NCI-H526 treated with DMSO at 0.1 percent for 48 hours (cell line): ENCODE results near the gene SLAIN2.
"Not testable (repeated sequence)": the region's sequence is repeated elsewhere in the genome, so short reads cannot be mapped to it uniquely, and the experiment has no call there.

Experiments
- DNase-seq: peaks from one replicate; lab custom pipeline; 2025; lab: John Stamatoyannopoulos, UW

The SLAIN2 gene

DNA sequence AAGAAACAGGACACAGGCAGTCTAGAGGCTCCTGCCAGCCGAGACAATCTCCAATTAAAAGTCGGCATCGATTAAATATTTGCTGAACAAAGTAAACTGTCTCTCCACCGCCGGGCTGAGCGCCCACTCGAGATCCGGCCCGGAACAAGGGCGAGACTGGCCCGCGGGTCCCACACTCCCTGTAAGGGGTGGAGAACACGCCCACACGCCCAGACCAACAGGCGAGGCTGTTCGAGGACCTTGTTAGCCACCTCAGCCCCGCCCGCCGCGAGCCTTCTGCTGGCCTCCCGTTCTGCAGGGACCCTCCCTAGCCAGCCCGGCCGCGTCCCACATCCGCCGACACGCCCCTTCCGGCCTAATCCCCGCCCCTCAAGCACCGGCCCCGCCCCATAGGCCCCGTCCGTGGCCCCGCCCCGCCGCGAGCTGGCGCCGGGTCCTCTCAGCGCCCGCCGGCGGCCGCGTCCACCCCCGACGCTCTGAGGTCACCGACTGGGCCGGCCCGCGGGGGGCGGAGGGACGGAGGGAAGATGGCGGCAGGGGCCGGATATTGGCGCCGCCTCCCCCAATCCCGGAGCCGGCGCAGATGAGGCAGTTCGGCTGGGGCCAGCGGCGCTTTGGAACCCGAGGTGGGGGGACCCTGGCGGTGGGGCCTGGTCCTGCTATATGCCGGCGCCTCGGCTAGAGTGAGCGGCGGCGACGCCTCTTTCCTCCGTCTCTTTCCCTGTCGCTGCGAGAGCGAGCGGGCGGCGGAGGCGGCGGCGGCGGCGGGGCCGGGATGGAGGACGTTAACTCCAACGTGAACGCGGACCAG is at the start of gene SLAIN2:
TSS of gene SLAIN2 (plus strand) at position 565 of the 811 bp plus-strand sequence. CDS start at position 776, 211 bp downstream.
- DNase-seq = peak; percentile 92

GRCh38 chr4:48292218-48292790 is 49.0 kb upstream of the SLAIN2 start:
- DNase-seq = not testable (repeated sequence)

DNA sequence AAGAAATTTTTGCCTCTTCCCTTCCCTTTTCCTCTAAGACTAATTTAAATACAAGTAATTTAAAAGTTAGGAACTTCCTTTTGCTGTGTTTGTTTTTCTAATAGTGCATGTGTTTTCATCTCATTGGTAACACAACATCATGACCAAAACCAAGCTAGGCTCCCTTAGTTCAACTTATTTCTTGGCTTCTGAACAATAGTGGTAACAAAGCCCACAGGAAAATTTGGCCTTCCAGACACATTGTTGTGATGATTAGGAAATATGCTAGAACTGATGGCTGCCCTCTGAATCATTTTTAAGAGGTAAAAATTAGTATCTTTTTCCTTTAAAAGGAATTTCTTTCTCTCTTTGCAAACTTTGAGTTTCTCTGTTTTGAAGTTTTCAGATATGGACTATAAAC is 46.2 kb upstream of the SLAIN2 start:
- no peak for DNase-seq

- no peak for DNase-seq
Observed at GRCh38 chr4:48296365-48296764, 45.0 kb upstream of the SLAIN2 start.

DNA sequence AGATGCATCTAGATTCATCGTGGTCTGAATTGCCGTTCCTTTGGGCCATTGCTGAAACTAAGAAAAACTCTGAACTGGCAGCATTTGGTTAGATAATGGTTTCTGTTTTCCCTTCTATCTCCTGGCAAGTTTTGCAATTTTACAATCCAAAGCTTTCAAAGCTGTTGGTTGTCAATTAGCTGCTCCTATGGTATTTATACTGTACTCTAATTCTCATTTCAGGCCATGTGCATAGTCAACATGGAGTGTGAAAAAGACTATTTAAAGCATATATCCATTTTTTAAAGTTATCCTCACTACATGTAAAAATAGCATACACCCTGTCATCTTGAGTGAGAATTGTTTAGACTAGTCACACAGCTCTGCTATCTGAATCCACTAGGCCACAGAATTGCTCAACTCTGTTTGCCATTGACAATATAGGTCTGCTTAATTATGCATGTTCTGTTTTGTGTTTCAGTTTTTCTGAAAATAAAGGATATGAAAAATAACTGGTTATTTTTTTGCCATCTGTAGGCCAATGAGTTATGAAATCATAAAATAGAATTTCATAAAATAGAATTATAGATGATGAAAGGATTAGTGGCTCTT is 44.0 kb upstream of the SLAIN2 start:
- DNase-seq = no peak

DNA sequence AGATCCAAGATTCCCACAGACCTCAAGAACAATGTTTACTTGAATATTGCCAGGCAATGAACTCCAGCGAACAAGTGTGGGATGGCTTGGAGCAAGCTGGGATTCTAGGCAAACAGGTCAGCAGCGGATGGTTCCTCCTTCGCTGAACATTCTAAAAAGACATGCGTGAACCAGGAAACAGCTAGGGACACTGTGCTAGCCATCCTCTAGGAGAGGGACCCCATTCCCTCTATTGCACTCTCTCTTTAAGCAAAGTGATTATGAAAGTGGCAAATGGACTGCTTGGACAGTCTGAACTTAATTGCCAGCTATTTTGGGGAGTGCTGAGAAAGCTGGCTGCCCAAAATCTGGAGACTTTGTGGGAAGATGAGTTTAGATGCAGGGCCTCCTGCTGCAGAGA is 41.8 kb upstream of the SLAIN2 start:
- no peak for DNase-seq

DNA sequence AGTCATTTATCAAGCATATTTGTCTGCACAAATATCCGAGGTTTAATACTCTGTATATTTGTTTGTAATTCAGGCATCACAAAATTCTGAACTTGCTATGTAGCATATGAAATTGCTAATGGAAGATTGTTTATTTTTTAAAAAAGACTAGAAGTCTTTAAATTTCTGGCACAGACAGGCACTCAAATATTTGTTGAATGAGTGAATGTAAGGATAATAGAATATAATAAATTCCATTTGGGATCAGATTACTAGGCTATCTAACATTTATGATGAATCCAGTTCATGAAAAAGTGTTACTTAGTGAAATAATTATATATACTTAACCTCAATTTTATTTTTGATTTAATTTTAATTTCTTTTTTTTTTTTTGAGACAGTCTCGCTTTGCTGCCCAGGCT is 41.3 kb upstream of the SLAIN2 start:
- DNase-seq = no peak

DNA sequence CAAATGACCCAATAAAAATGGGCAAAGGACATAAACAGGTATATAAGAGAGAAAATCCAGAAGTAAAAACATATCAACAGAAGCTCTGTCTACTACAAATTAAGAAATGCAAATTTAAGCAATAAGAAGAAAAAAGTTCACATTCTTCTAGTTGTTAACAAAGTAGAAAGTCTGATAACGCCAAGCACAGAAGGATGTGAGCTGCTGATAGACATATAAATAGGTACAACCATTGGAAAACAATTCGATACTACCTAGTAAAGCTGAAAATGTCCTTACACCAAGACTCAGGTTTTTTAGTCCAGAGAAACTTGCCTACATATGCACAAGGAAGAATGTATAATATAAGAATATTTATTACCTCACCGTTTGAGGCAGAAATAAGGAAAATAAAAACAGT is 35.8 kb upstream of the SLAIN2 start:
- no peak for DNase-seq

DNA sequence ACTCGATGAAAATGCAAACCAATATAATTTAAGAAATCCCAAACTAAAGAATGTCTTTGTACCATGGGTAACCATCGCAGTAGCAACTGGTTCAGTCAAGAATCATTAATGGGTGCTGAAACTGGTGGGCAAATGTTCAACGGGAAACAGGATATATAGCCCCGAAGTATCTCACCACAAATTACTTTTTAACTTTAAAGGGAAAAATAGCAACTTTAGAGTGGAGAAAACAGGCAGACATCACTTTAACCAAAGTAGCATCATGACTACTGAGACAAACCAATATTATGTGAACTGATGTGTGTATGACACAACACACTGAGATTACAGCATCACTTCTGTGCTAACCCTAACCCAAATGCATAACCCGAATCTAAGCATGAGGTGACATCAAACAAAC is 33.8 kb upstream of the SLAIN2 start:
- DNase-seq = no peak

- DNase-seq = no peak
Observed at GRCh38 chr4:48308901-48309300, 32.4 kb upstream of the SLAIN2 start.

- no peak for DNase-seq
Observed at GRCh38 chr4:48311896-48312295, 29.4 kb upstream of the SLAIN2 start.

- not testable (repeated sequence) for DNase-seq
Observed at GRCh38 chr4:48314746-48315145, 26.6 kb upstream of the SLAIN2 start.

DNA sequence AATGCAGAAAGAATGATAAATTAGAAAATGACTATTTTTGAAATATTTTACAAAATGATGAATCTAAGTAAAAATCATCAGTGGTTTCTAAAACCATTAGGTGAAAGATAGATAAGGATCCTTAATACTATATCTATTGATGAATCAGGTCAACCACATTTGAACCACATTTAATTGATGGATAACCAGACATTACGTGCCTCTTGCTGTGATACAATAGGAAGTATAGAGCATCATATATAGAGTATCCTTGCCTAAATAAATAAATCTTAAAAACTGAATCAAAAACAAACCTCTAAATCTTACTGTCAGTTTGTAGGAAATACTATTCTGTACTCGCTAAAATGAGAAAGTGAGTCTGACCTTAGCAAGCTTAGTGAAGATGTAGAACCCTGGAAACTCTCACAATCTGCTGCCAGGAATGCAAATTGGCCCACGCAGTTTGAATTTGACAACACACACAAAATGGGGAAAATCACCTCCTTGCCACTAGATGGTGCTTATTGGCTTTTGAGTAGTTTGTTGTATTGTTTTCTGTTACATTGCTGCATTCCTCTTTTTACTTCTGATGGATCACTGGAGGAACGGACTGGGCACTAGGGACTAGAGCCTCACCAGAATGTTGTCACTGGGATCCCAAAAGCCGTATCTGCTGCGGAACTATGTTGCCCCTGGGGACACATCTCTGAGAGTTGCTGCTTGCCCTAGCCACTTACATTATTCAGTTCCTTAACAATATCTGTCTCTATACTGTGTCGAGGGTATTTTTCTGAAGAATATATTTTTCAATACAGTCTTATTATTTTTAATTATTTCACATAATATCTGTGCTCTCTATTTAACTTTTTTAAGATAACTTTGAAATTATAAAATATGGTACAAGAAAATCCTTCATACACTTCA is 25.4 kb upstream of the SLAIN2 start:
- peak; percentile 11 for DNase-seq

- DNase-seq = no peak
Observed at GRCh38 chr4:48321312-48321711, 20.0 kb upstream of the SLAIN2 start.

GRCh38 chr4:48322063-48322462 is 19.3 kb upstream of the SLAIN2 start:
- DNase-seq = no peak

GRCh38 chr4:48324281-48324680 is 17.0 kb upstream of the SLAIN2 start:
- DNase-seq = no peak

DNA sequence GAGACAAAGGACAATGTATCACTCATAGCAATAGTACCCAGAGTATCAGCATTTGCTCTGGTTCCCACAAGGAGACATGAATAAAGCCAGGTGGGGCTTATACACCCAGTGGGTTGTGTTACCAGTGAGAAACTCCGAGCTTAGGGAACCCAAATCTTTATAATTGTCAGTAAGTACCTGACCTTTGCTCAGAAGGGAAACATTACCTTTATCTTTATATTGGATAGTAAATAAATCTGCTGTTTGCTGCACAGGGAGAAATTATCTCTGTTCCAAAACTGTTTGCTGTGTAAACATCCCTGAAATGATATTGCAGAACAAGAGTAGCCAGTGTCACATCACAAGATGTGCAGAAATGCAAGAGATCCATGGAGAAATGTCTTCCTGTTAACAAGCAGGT is 12.1 kb upstream of the SLAIN2 start:
- DNase-seq = no peak

DNA sequence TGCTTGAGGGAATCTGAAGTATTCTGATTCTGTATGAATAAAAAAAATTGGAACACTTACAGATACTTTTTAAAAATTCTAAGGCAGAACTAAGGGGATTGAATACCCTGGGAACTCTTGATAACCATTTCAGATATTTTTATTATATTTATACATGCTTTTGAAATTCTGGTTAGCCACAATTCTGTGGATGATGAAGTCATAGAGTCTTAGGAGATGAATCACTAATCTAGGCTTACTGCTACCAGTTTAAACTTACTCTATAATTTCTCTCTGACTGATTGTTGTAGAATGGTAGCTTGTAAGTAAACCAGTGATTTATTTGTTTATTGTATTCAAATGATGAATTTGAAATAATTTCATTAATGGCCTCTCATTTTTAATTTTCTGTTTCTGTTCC is 11.4 kb upstream of the SLAIN2 start:
- DNase-seq = no peak

DNA sequence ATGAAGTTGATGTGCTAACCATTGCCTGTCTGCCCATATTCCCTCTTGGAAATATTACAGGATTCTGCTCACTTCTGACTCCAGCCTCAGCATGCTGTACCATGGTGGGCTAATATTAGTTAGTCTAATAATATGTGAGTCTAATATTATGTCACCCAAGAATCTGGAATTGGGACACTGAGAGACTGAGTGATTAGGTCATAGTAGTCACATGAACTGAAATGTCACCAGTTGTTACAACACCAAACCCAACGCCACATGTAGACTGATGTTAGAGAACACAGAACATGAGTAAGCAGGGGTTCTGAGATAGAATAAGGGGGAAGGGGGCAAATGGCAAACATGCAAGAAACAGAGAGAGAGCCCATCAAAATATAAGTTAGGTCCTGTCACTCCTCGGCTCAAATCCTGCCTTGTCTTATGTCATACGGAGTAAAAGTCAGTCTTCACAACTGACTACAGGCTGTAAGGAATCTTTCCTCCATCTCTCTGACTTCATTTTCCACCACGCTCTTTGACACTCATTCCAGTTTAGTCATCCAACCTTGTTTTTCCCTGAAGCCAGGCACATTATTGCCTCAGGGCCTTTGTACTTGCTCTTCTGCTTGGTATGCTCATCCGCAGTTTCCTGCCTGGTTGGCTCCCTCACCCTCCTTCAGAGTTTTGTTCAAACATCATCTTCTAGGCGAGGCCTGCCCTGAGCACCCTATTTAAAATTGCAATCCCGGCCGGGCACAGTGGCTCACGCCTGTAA is 9.6 kb upstream of the SLAIN2 start:
- no peak for DNase-seq

DNA sequence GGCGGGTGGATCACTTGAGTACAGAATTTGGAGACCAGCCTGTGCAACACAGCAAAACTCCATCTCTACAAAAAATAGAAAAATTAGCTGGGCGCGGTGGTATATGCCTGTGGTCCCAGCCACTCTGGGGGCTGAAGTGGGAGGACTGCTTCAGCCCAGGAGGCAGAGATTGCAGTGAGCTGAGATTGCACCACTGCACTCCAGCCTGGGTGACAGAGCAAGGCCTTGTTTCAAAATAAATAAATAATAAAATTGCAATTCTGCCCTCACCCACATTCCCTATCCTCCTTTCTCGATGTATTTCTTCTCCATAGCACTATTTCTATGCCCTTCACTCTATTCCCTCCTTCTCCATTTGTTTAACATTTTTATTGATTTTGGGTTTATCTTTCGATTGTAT is 8.7 kb upstream of the SLAIN2 start:
- DNase-seq = no peak

DNA sequence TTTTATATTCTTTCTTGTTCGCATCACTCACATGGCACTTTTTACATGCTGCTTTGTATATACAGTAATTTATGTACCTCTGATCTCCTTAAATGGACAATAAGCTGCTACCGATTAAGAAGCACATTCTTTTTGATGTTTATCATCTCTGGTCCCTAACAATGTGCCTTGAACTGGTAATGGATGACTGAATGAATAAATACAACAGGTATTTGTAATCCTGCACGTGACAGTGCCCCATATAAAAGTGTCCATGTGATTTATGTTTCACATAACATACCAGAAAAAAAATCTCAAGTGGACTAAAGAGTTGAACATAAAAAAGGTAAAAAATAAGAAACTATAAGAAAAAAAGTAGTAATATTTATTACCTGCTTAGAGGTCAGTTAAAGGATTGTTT is 7.7 kb upstream of the SLAIN2 start:
- DNase-seq = no peak

- DNase-seq = no peak
Observed at GRCh38 chr4:48334236-48334635, 7.1 kb upstream of the SLAIN2 start.
